Epithelial cell of proximal tubule (primary cell): ENCODE measurements around the gene C1orf167. TPM values are rescaled to one million over a fixed set of nuclear protein-coding genes. Genes with fewer than 3 reads are reported as not detected.

ENCODE experiments used
- DNase-seq: peaks from one replicate; pipeline ENCODE4 v3.0.0-alpha.2; 2011; ENCODE audit warnings: low read depth
- H3K4me3 ChIP-seq: 2 replicates; pipeline ENCODE4 v1.5.1; 2011; ENCODE audit warnings: low read depth, mild to moderate bottlenecking, low read length
- CTCF ChIP-seq: conservative IDR thresholded peaks from 2 replicates; pipeline ENCODE4 v1.5.1; 2012; ENCODE audit warnings: low read depth, mild to moderate bottlenecking, low read length
- total RNA-seq: library from RNA; depleted of rRNA; stranded (reverse); fragments of >200 nt; gene quantifications from 2 replicates; pipeline ENCODE4 v1.2.3, GENCODE V29; 2015

Gene C1orf167
- total RNA-seq, 1 donor from 2014 or later = not detected

DNA sequence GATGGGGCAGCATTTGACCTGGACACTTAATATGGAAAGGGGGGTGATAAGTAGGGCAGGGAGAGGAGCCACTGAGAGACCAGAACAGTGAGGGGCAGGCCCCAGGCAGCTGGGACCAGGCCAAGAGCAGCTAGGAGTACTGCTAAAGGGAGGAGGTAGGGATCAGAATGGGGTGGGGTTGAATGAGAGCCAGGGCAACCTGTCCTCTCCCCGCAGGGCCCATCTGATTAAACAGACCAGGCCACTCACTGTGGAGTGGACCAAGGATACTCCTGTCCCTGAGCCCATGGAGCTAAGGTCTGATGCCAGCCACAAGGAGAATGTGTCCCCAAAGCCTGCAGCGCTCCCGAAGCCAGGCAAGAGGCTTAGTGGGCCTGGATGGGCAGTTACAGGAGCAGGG is 2.1 kb downstream of the C1orf167 start:
- TF ChIP-seq CTCF = no peak
- H3K4me3 ChIP-seq = no peak overlapping the region
- DNase-seq = no peak

- DNase-seq = no peak
- H3K4me3 ChIP-seq = no peak overlapping the region
- TF ChIP-seq CTCF = no peak
These were observed 2.5 kb downstream of the C1orf167 start for GRCh38 chr1:11764519-11764918.

GRCh38 chr1:11765661-11766428 is 3.9 kb downstream of the C1orf167 start:
- DNase-seq = no peak
- TF ChIP-seq CTCF = no peak

DNA sequence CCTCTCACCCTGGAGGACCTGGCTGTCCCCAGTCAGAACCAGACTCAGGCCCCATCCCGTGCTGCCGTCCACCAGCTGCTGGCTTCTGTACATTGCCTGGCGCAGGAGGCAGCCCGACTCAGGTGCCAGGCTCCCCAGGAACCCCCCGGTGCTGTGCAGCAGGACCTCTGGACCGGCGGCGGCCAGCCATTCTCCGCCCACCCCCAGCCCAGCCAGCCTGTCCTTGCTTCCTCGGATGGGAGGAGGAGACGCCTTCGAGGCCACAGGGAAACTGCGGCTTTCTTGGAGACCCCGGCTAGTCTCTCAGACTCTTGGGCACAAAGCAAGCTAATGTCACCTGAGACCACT is 4.4 kb downstream of the C1orf167 start:
- DNase-seq = no peak
- no peak overlapping the region for H3K4me3 ChIP-seq
- no peak for TF ChIP-seq CTCF

More at GRCh38 chr1:11765661-11766428, 3.9 kb downstream of the C1orf167 start:
- no peak overlapping the region for H3K4me3 ChIP-seq

GRCh38 chr1:11767922-11768704 is 6.1 kb downstream of the C1orf167 start:
- no peak for TF ChIP-seq CTCF
- DNase-seq = no peak
- no peak overlapping the region for H3K4me3 ChIP-seq

- H3K4me3 ChIP-seq = no peak overlapping the region
- TF ChIP-seq CTCF = no peak
- no peak for DNase-seq
These were observed 6.8 kb downstream of the C1orf167 start for GRCh38 chr1:11768821-11769220.

- DNase-seq = no peak
- no peak for TF ChIP-seq CTCF
- H3K4me3 ChIP-seq = no peak overlapping the region
These were observed 7.3 kb downstream of the C1orf167 start for GRCh38 chr1:11769274-11769673.
